MCF 10A (cell line): ENCODE measurements around the gene KRTAP4-3. TPM values are rescaled to one million over a fixed set of nuclear protein-coding genes. Genes with fewer than 3 reads are reported as not detected.
A peak's percentile ranks its signal among the peaks of the same experiment; 100 is the strongest.
"Not testable (repeated sequence)": the region's sequence is repeated elsewhere in the genome, so short reads cannot be mapped to it uniquely, and the experiment has no call there.

Experiments used
- BruUV-seq: library from RNA; stranded (reverse); fragments of 400-500 nt; replicated peaks from 2 replicates; lab custom pipeline; 2021; lab: Mats Ljungman, UMichigan
- CTCF ChIA-PET: fragments of 300-600 bp; sonication (Branson Sonifier 250); formaldehyde crosslinking; extraction: SDS; loops from one replicate; lab custom pipeline; 2021; ENCODE audit warnings: antibody characterized with exemption, inconsistent platforms; lab: Yijun Ruan, JAX
- POLR2A ChIA-PET: fragments of 300-600, 350-650 bp; sonication (Branson Sonifier 250); formaldehyde crosslinking; extraction: SDS; loops from one replicate; lab custom pipeline; 2020; ENCODE audit warnings: antibody characterized with exemption, inconsistent platforms; lab: Yijun Ruan, JAX
- DNase-seq: peaks from one replicate; pipeline ENCODE4 v3.0.0-alpha.2; 2018; ENCODE audit not compliant: unreplicated experiment
- H3K27ac Mint-ChIP-seq: one replicate; pipeline ENCODE4 v1.8.0; 2022; ENCODE audit warnings: mild to moderate bottlenecking, low read depth, mixed read lengths; ENCODE audit not compliant: unreplicated experiment
- H3K27me3 Mint-ChIP-seq: one replicate; pipeline ENCODE4 v1.8.0; 2022; ENCODE audit warnings: mixed read lengths; ENCODE audit not compliant: insufficient read depth, unreplicated experiment
- H3K36me3 Mint-ChIP-seq: one replicate; pipeline ENCODE4 v1.8.0; 2022; ENCODE audit warnings: mild to moderate bottlenecking, moderate library complexity, mixed read lengths; ENCODE audit not compliant: insufficient read depth, unreplicated experiment
- H3K4me1 Mint-ChIP-seq: one replicate; pipeline ENCODE4 v1.8.0; 2022; ENCODE audit warnings: mixed read lengths; ENCODE audit not compliant: insufficient read depth, unreplicated experiment
- H3K4me3 Mint-ChIP-seq: one replicate; pipeline ENCODE4 v1.8.0; 2022; ENCODE audit warnings: mild to moderate bottlenecking, moderate library complexity, mixed read lengths; ENCODE audit not compliant: unreplicated experiment
- H3K9me3 Mint-ChIP-seq: one replicate; pipeline ENCODE4 v1.8.0; 2022; ENCODE audit warnings: mixed read lengths; ENCODE audit not compliant: unreplicated experiment
- intact Hi-C: fragments of 100-400 bp; cut with micrococcal nuclease; formaldehyde crosslinking; loops from 2 replicates; pipeline ENCODE4 v1.14.1; 2022
- total RNA-seq: library from RNA; stranded (reverse); gene quantifications from 2 replicates; pipeline ENCODE4 v1.2.3, GENCODE V29; 2022
- TF ChIP-seq, protein P1 (sequence below): fragments of 200-600 bp; IDR thresholded peaks from one replicate; pipeline ENCODE4 v1.8.0; 2022; ENCODE audit warnings: antibody characterized with exemption, mild to moderate bottlenecking; ENCODE audit not compliant: unreplicated experiment

The KRTAP4-3 gene
- total RNA-seq, 1 experiment from 2014 or later, result not detected

DNA sequence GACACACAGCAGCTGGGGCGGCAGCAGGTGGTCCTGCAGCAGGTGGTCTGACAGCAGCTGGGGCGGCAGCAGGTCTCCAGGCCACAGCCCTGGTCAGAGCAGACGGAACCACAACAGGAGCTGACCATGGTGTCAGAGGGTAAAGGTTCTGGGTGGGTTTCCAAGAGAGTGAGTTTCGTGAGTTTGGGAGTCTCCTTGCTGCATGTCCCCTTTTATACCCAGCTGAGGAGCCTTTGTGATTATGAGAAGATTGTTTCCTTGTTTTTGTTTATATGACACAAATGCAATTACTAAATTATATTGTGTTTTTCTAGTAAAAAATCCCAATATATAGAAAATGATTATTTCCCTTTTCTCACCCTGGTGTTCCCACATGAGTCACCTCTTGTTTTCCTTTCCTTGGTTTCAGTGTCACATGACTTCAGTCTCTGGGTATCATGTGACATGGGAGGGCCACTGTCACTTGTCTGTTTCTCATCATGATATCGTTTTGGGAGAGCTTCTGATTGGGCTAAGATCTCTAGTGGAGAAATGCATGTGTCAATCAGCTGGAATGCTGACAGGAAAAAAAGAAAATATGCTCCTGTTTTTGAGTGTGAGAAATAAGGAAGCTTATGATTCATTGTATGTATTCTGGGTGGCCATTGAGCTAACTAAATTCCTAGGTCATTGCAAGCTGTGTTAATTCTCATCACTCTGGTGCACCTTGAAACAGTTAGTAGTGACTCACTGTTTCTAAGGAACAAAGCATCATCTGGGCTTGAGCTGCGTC is 27.5 kb downstream of the KRTAP4-3 start, which contains the start of gene KRTAP4-6:
TSS of gene KRTAP4-6 (minus strand) at position 185 of the 772 bp plus-strand sequence. CDS start at position 128, 57 bp downstream.
- no TSS peak for BruUV-seq
- POLR2A ChIA-PET, result interaction anchor here (0.6 to 1.7 kb wide), 6 partner anchors 9 to 972 kb away, joined by 3 to 5 read pairs (median 4); partner anchors contain the start of gene KRT32
- CTCF ChIA-PET, result interaction anchor here (0.6 kb wide), 1 partner anchor 523 kb away, joined by 3 read pairs; no protein-coding TSS in a partner anchor
- H3K4me3 Mint-ChIP-seq, result no peak within 1 kb of the TSS
- peak within 1 kb of the TSS; percentile 3 for H3K27ac Mint-ChIP-seq
- TF ChIP-seq, protein P1, sequence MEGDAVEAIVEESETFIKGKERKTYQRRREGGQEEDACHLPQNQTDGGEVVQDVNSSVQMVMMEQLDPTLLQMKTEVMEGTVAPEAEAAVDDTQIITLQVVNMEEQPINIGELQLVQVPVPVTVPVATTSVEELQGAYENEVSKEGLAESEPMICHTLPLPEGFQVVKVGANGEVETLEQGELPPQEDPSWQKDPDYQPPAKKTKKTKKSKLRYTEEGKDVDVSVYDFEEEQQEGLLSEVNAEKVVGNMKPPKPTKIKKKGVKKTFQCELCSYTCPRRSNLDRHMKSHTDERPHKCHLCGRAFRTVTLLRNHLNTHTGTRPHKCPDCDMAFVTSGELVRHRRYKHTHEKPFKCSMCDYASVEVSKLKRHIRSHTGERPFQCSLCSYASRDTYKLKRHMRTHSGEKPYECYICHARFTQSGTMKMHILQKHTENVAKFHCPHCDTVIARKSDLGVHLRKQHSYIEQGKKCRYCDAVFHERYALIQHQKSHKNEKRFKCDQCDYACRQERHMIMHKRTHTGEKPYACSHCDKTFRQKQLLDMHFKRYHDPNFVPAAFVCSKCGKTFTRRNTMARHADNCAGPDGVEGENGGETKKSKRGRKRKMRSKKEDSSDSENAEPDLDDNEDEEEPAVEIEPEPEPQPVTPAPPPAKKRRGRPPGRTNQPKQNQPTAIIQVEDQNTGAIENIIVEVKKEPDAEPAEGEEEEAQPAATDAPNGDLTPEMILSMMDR, result no peak
- H3K4me1 Mint-ChIP-seq, result peaks cover 6% of the 10 kb centered on the region
- DNase-seq, result peak; percentile 49
- H3K27me3 Mint-ChIP-seq, result no peaks in the 10 kb centered on the region
- intact Hi-C loops, result loop anchor here (2.0 kb wide), 1 partner anchor 232 kb away; no protein-coding TSS in a partner anchor
- peaks cover 6% of the 10 kb centered on the region for H3K36me3 Mint-ChIP-seq
- H3K9me3 Mint-ChIP-seq, result peaks cover 27% of the 10 kb centered on the region

- intact Hi-C loops, result loop anchor here (2.0 kb wide), 1 partner anchor 231 kb away; no protein-coding TSS in a partner anchor
- not testable (repeated sequence) for H3K27ac Mint-ChIP-seq
Measured at GRCh38 chr17:41139865-41140264, 28.2 kb downstream of the KRTAP4-3 start.

DNA sequence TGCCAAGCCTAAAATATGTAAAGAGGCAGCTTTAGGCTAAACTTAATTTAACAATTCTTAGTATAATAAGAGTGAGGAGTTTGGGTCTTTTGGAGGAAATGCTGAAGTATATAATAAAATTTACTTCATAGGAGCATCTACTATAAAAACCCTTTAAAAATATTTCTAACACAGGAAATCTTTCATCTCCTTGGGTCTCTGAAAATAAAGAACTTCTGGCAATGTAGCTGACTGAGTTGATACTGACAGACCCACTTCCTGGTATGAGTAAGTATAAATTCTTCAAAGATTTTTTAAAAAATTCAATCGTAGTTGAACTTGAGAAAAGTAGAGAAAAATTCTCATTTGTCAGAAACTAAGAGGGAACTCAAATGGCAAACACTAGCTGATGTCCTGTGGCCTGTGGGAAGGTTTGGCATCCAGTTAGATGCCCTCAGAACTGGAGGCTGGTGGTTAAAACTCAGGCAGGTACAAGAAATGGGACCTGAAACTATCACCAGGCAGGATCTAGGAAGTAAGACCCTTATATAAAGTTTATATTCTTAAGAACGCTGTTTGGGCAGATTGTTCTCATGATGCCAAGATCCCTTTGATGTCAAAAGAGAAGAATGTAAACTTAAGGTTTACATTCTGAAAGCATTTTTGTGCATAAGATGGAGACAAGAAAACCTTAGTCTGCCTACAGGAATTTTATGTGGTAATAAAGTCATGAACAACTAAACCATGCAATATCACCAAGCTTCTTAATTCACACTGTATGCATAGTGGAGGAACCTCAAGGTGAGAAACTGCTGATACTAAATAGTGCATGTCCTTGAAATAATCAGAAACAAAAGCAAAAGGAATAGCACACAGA is 33.9 kb downstream of the KRTAP4-3 start:
- peaks cover 20% of the 10 kb centered on the region for H3K9me3 Mint-ChIP-seq
- no peak for DNase-seq
- intact Hi-C loops, result no loop called here
- TF ChIP-seq, protein P1, result no peak
- no TSS peak for BruUV-seq
- H3K4me1 Mint-ChIP-seq, result peaks cover 9% of the 10 kb centered on the region
- POLR2A ChIA-PET, result no interaction called here
- CTCF ChIA-PET, result no interaction called here
- H3K27me3 Mint-ChIP-seq, result no peaks in the 10 kb centered on the region
- H3K4me3 Mint-ChIP-seq, result no peak overlapping the region
- H3K36me3 Mint-ChIP-seq, result no peaks in the 10 kb centered on the region
- H3K27ac Mint-ChIP-seq, result no peak overlapping the region

More at GRCh38 chr17:41139865-41140264, 28.2 kb downstream of the KRTAP4-3 start:
- peaks cover 27% of the 10 kb centered on the region for H3K9me3 Mint-ChIP-seq
- not testable (repeated sequence) for H3K27me3 Mint-ChIP-seq, DNase-seq, H3K4me1 Mint-ChIP-seq, H3K36me3 Mint-ChIP-seq, BruUV-seq, H3K4me3 Mint-ChIP-seq
- ChIA-PET POLR2A (interaction anchor here (0.7 to 1.7 kb wide), 2 partner anchors 8 to 444 kb away, joined by 5 read pairs; no protein-coding TSS in a partner anchor), CTCF (interaction anchor here (0.6 kb wide), 2 partner anchors 283 to 523 kb away, joined by 3 read pairs; no protein-coding TSS in a partner anchor)

GRCh38 chr17:41131979-41132378 is 36.0 kb downstream of the KRTAP4-3 start:
- Mint-ChIP-seq H3K4me3 (no peak overlapping the region), H3K27ac (no peak overlapping the region), H3K36me3 (no peaks in the 10 kb centered on the region), H3K4me1 (peaks cover 9% of the 10 kb centered on the region), H3K27me3 (no peaks in the 10 kb centered on the region), H3K9me3 (peaks cover 15% of the 10 kb centered on the region)
- TF ChIP-seq, protein P1, result no peak
- ChIA-PET POLR2A (interaction anchor here (0.5 to 1.2 kb wide), 2 partner anchors 9 to 145 kb away, joined by 3 to 5 read pairs; partner anchors contain the start of gene KRTAP4-6), CTCF (interaction anchor here (0.6 kb wide), 1 partner anchor 458 kb away, joined by 3 read pairs; no protein-coding TSS in a partner anchor)
- intact Hi-C loops, result no loop called here
- DNase-seq, result peak; percentile 6
- BruUV-seq, result no TSS peak
